Thymus (tissue), 11 donors: ENCODE measurements around the gene NPW. TPM values are rescaled to one million over a fixed set of nuclear protein-coding genes. Genes with fewer than 3 reads are reported as not detected.

Source experiments
- DNase-seq, 9 donors: peaks; one replicate each; pipeline ENCODE4 v3.0.0-alpha.2; 2013; ENCODE audit warnings: low spot score in 9 of 9, low read depth in 6 of 9, missing footprints in 1 of 9
- H3K27ac ChIP-seq, 2 donors: one replicate each; pipeline ENCODE4 v1.5.1; 2013; ENCODE audit warnings: control low read depth in 1 of 2, low read depth in 1 of 2, low read length in 1 of 2, mild to moderate bottlenecking in 1 of 2, moderate library complexity in 1 of 2
- H3K27me3 ChIP-seq, 2 donors: one replicate each; pipeline ENCODE4 v1.5.1; 2013; ENCODE audit warnings: low read length in 1 of 2; ENCODE audit not compliant: control insufficient read depth in 2 of 2, insufficient read depth in 1 of 2
- H3K36me3 ChIP-seq, 2 donors: one replicate each; pipeline ENCODE4 v1.5.1; 2013; ENCODE audit warnings: low read length in 1 of 2, mild to moderate bottlenecking in 1 of 2, moderate library complexity in 1 of 2; ENCODE audit not compliant: control insufficient read depth in 2 of 2, insufficient read depth in 2 of 2
- H3K4me1 ChIP-seq, 2 donors: one replicate each; pipeline ENCODE4 v1.5.1; 2013; ENCODE audit warnings: low read length in 2 of 2; ENCODE audit not compliant: control insufficient read depth in 2 of 2, insufficient read depth in 2 of 2
- H3K4me3 ChIP-seq, 2 donors: one replicate each; pipeline ENCODE4 v1.5.1; 2013; ENCODE audit warnings: low read length in 2 of 2, control low read depth in 1 of 2, mild to moderate bottlenecking in 1 of 2
- H3K9me3 ChIP-seq, 2 donors: one replicate each; pipeline ENCODE4 v1.5.1; 2013; ENCODE audit warnings: low read length in 1 of 2, mild to moderate bottlenecking in 1 of 2; ENCODE audit not compliant: control insufficient read depth in 2 of 2, insufficient read depth in 1 of 2
- WGBS: extraction: QIAGEN DNeasy Blood & Tissue Kit; methylation state at CpG from one replicate; pipeline ENCODE4 v1.1.7; 2013; 5-methylcytosine and 5-hydroxymethylcytosine counted together
- polyA plus RNA-seq: library from polyadenylated mRNA; stranded (reverse); fragments of 200-250 nt; gene quantifications from one replicate; pipeline ENCODE4 v1.2.3, GENCODE V29; 2013
- total RNA-seq: library from RNA; stranded (reverse); fragments of 120-200 nt; gene quantifications from one replicate; pipeline ENCODE4 v1.2.4, GENCODE V29; 2013
- donor health status: healthy.

NPW gene
- total and polyA plus RNA-seq, 2 donors = 0.66 to 1.2 TPM

DNA sequence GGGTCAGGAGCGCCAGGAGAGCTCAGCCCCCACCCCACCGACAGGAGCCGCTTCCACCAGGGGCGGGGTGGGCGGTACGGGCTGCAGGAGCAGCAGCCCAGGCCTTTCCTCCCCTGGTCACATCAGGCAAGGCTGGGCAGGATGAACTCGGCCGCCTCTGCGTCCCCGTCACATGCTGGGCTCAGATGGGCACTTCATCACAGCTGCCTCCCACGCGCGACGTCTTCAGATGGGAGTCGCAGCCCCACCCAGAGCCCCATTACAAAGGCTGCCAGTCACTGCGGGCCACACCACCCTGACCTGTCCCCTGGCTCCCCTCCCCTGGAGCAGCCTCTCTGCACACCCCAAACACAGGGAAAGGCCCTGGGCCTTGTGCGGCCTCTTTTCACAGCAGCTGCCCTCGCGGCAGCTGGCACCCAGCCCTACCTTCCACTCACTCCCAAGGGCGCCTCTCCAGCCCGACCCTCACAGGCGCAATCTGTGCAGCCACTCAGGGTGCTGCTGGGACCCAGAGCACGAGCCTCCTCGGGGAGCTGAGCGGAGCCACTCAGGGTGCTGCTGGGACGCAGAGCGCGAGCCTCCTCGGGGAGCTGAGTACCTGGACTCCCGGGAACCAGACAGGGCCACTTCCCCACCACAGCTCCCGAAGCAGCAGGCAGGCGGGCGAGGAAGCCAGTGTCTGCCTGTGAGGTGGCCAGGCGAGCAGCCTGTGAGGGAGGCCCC is 14.6 kb upstream of the NPW start:
- Histone ChIP-seq H3K9me3 (peaks cover 0 to 13% of the 10 kb centered on the region in 2 donors), H3K4me1 (peaks cover 19 to 32% of the 10 kb centered on the region in 2 donors), H3K4me3 (no peak overlapping the region), H3K36me3 (peaks cover 35 to 46% of the 10 kb centered on the region in 2 donors), H3K27ac (no peak overlapping the region), H3K27me3 (no peaks in the 10 kb centered on the region)
- 92% methylated on average over 34 of the region's 34 CpGs for WGBS
- no peak for DNase-seq

DNA sequence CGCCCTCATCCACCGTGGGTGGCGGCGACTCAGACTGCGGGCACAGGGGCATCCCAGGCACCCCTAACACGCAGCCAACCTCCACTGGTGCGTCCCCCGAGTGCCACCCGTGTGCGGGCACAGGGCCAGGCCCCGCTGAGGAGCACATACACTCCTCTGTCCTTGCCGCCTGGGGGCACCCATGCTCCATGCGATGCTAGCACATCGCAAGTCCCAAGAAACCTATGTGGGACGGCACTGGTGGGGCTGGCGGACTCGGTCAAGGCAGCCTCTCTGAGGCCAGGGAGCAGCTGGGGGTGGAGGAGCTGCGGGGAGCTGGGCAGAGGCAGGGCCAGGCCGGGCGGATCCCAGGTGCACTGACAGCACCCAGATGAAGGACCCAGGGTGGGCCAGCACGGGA is 13.9 kb upstream of the NPW start:
- Histone ChIP-seq H3K4me1 (peaks cover 26 to 39% of the 10 kb centered on the region in 2 donors), H3K27me3 (no peaks in the 10 kb centered on the region), H3K9me3 (peaks cover 0 to 13% of the 10 kb centered on the region in 2 donors), H3K36me3 (peaks cover 28 to 40% of the 10 kb centered on the region in 2 donors), H3K4me3 (no peak overlapping the region), H3K27ac (no peak overlapping the region)
- DNase-seq = no peak
- 77% methylated on average over 21 of the region's 21 CpGs for WGBS

DNA sequence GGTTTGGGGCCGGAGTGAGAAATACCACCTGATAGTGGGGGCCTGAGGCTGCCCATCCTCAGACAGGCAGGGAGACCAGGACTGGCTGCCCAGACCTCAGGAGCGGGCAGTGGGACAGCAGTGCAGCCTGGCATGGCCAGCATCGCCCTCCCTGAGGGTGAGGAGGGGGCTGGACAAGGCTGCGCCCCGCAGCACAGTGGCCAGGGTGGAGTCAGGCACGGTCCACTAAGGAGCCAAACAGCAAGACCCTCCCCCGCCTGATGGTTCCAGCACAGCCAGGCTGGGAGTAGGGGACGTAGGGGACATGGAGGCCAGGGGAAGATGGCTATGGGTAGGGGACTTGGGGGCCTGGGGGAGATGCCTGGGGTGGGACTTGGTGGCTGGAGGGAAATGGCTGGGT is 13.3 kb upstream of the NPW start:
- no peaks in the 10 kb centered on the region for H3K27me3 ChIP-seq
- DNase-seq = no peak
- H3K4me3 ChIP-seq = no peak overlapping the region
- no peak overlapping the region for H3K27ac ChIP-seq
- peaks cover 26 to 40% of the 10 kb centered on the region in 2 donors for H3K4me1 ChIP-seq
- 99% methylated on average over 8 of the region's 8 CpGs for WGBS
- H3K36me3 ChIP-seq = peaks cover 21 to 35% of the 10 kb centered on the region in 2 donors
- peaks cover 0 to 13% of the 10 kb centered on the region in 2 donors for H3K9me3 ChIP-seq

DNA sequence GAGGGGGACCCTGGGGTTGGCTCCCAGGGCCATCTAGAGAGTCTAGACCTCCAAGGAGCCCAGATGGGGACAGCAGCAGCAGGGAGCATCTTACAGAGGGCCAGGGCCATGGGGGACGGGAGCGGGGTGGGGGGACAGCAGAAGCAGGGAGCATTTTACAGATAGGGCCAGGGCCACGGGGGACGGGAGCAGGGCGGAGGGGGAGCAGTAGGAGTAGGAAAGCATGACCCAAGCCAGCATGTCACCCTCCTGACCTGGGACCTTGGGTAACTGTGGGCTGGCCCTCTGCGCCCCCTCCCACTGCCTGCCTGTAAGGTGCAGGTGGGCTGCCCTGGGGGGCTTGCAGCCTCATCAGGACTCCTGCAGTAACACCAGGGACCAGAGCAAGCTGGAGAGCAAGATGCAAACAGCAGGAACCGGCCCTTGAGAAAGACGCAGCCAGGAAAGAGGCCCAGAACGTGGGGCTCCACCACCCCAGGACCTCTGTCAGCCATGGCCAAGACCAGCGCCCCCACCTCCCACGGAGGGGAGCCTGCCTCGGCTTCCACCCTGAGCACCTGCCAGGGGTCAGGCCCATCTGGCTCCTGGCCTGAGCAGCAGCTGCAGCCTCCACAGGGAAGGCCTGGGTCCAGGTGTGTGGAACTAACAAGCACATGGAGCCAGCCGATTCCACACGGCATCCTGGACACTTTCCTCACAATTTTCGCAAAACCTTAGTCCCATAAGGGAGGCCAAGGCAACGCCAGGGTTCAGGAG is 12.3 kb upstream of the NPW start:
- Histone ChIP-seq H3K27me3 (no peaks in the 10 kb centered on the region), H3K36me3 (peaks cover 12 to 25% of the 10 kb centered on the region in 2 donors), H3K27ac (peak overlapping the region in 1 of 2 donors; percentile 12), H3K9me3 (peaks cover 0 to 13% of the 10 kb centered on the region in 2 donors), H3K4me1 (peaks cover 26 to 40% of the 10 kb centered on the region in 2 donors), H3K4me3 (peak overlapping the region in 1 of 2 donors; percentile 5)
- 80% methylated on average over 16 of the region's 16 CpGs for WGBS
- no peak for DNase-seq

- WGBS = 10% methylated on average over 15 of the region's 15 CpGs
- DNase-seq = no peak
- Histone ChIP-seq H3K36me3 (peaks cover 4 to 17% of the 10 kb centered on the region in 2 donors), H3K9me3 (peaks cover 0 to 13% of the 10 kb centered on the region in 2 donors), H3K27ac (peak overlapping the region in 1 of 2 donors; percentile 80), H3K4me1 (peaks cover 26 to 40% of the 10 kb centered on the region in 2 donors), H3K27me3 (no peaks in the 10 kb centered on the region), H3K4me3 (peak overlapping the region; percentile 54 to 85)
Observed at GRCh38 chr16:2008009-2008526, 11.5 kb upstream of the NPW start.

DNA sequence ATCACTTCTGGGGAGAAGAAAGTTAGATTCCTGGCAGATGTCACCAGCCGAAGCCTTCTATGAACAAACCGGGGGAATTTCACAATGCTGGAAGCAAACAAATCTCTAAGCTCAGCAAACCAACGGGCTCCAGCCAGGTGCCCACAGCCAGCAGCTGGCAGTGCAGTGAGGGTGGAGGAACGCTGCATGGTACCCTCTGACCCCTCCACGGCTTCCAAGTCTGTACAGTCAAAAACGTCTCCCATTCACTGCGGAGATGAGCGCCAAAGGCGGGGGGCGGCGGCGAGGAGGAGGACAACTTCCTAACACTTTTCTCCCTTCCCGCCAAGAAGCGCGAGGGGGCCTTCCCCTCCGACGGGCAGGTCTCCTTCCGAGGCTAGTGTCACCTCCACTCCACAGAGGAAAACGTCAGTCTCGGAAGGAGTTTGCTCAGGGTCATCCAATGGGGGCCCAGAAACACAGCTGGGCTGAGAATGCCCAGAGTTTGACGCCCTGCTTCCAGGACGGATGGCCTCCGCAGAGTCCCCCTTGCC is 10.9 kb upstream of the NPW start:
- Histone ChIP-seq H3K4me3 (peak overlapping the region; percentile 54 to 85), H3K27me3 (no peaks in the 10 kb centered on the region), H3K27ac (peak overlapping the region; percentile 40 to 80), H3K4me1 (peaks cover 26 to 37% of the 10 kb centered on the region in 2 donors), H3K36me3 (peaks cover 0 to 11% of the 10 kb centered on the region in 2 donors), H3K9me3 (peaks cover 0 to 13% of the 10 kb centered on the region in 2 donors)
- WGBS = 4% methylated on average over 23 of the region's 23 CpGs
- no peak for DNase-seq

GRCh38 chr16:2009164-2009711 is 10.3 kb upstream of the NPW start:
- Histone ChIP-seq H3K9me3 (peaks cover 0 to 7% of the 10 kb centered on the region in 2 donors), H3K27me3 (no peaks in the 10 kb centered on the region), H3K27ac (peak overlapping the region; percentile 40 to 80), H3K4me3 (peak overlapping the region; percentile 54 to 85), H3K36me3 (peaks cover 0 to 10% of the 10 kb centered on the region in 2 donors), H3K4me1 (peaks cover 26 to 32% of the 10 kb centered on the region in 2 donors)
- no peak for DNase-seq
- WGBS = under 1% methylated on average over 55 of the region's 55 CpGs

GRCh38 chr16:2009791-2010510 is 9.6 kb upstream of the NPW start, which contains the start of gene ZNF598:
Gene ZNF598 (minus strand): TSS chr16:2009821.
- Histone ChIP-seq H3K4me1 (peaks cover 26 to 28% of the 10 kb centered on the region in 2 donors), H3K27ac (peak within 1 kb of the TSS; percentile 62 to 84), H3K4me3 (peak within 1 kb of the TSS; percentile 65 to 85), H3K9me3 (peaks cover 0 to 3% of the 10 kb centered on the region in 2 donors), H3K36me3 (peaks cover 0 to 6% of the 10 kb centered on the region in 2 donors), H3K27me3 (no peaks in the 10 kb centered on the region)
- WGBS = 4% methylated on average over 52 of the region's 52 CpGs
- peak in 8 of 9 donors; percentile 60 to 88 (median 72) for DNase-seq
